HG02885 (cell line): ENCODE measurements around the gene REEP1.
"Not testable (repeated sequence)": the region's sequence is repeated elsewhere in the genome, so short reads cannot be mapped to it uniquely, and the experiment has no call there.

Experiments
- ATAC-seq: cut with Tn5 transposase; IDR thresholded peaks from one replicate; pipeline ENCODE4 v1.9.1; 2021; ENCODE audit warnings: mild to moderate bottlenecking; ENCODE audit not compliant: unreplicated experiment, poor library complexity

The REEP1 gene

DNA sequence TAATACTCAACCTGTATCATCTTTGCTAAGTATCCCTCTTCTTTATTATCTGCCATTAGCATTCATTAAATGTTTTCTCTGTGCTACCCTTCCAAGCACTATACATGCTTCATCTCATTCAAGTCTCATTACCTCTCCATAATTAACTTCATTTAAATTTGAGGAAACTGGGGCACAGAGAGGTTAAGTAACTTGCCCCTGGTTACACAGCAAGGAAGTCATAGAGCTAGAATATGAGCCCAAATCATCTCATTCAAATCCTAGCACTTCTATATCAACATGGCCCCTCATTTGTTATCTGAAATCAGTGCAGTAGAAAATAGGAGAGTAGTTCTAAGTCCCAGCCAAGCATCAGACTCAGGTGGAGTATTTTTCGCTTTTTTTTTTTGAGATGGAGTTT is 133.8 kb downstream of the REEP1 start:
- no peak for ATAC-seq

DNA sequence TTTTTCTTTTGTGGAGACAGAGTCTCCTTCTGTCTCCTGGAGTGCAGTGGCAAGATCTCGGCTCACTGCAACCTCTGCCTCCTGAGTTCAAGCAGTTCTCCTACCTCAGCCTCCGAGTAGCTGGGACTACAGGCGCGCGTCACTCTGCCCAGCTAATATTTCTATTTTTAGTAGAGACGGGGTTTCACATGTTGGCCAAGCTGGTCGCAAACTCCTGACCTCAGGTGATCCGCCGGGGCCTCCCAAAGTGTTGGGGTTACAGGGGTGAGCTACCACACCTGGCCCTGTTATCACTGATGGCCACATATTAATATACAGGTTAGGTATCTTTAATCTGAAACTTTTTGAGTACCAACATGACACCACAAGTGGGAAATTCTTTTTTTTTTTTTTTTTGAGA is 134.7 kb downstream of the REEP1 start:
- no peak for ATAC-seq

DNA sequence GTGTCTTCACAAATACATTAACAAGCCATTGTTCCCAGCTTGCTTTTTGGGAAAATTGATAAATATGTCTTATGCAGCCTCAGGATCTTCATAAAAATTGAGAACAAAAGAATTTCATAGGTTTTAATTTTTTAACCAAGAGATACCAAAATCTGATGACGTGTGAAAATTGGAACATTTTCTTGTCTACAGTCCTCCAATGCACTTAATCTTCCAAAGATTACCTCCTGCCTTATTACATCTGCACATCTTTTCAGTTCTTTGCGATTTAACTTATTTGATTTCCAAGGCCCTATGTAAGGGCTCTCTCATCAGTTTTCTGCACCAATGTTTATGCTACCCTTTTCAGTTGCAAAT is 135.1 kb downstream of the REEP1 start:
- no peak for ATAC-seq

DNA sequence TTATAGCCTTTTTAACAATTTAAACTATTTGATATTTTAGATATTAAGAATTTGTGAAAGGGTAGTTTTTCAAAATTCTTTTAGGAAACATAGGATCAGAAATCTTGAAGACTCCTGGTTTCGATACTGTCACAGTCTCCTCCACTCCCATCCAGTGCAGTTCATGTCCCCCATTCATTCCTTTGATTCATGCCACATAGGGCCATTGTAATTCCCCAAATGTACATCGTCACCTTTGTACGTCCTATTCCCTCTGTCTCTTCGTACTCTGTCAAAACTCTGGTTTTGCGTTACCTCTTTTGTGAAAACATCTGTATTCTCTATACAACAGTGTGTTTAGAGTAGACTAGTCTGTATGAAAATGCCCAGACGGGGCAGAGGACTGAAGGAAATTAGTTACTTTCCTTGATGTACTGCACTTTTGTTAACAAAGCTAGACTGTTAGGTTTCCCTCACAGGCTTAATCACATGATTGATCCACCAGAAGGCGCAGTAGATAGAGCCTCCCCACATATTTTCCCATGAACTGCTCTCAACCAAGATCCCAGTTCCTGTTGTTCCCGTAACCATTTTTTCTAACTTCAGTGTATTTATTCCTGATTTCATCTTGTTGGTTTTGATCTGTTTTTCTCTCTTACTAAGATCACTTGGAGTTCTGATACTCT is 135.6 kb downstream of the REEP1 start:
- ATAC-seq: no peak

DNA sequence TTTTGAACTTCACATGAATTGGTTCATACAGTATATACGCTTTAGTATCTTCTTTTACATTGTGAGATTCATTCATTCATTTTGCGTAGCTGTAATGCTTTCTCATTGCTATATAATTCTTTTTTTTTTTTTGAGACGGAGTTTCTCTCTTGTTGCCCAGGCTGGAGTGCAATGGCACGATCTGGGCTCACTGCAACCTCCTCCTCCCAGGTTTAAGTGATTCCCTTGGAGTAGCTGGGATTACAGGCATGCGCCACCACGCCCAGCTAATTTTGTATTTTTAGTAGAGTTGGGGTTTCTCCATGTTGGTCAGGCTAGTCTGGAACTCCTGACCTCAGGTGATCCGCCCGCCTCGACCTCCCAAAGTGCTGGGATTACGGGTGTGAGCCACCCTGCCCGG is 136.9 kb downstream of the REEP1 start:
- ATAC-seq: not testable (repeated sequence)

- no peak for ATAC-seq
Observed at GRCh38 chr2:86199834-86200177, 137.6 kb downstream of the REEP1 start.

DNA sequence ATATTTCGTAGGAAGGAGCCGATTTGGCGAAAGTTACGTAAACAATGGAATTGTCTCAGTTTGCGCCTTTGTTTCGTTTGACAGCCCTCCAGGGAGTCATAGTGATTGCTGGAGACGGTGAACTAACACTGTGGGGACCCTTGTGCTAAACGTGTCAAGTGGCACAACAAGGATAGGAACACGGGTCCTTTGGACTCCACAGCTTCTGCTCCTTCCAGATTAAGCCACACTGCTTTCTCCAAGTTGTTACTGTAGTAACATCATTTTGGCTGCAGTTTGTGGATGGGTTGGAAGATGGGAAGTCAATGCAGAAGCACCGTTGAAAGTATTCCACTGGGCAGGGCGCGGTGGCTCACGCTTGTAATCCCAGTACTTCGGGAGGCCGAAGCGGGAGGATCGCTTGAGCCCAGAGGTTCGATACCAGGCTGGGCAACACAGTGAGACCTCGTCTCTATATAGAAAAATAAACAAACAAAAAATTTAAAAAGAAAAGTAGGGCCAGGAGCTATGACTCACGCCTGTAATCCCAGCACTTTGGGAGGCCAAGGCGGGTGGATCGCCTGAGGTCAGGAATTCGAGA is 141.5 kb downstream of the REEP1 start:
- ATAC-seq: no peak

GRCh38 chr2:86195055-86195807 is 142.2 kb downstream of the REEP1 start, which contains the start of gene IMMT:
Gene IMMT (minus strand): TSS chr2:86195462. CDS start chr2:86195382, 80 bp downstream.
- ATAC-seq: peak; percentile 85

DNA sequence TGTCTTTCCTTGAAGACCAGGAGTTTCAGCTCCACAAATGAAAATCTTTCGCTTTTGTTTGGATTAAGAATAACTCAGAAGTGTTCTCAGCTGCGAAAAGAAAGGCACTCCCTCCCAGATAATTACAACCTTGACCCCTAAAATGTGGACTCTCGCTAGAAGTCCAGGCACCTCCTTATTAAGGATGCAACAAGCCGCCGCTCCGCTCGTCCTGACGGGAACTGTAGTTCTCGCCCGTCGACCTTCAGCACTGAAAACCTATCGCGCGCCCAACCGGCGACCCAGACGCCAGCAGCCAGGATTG is 142.7 kb downstream of the REEP1 start:
- no peak for ATAC-seq

DNA sequence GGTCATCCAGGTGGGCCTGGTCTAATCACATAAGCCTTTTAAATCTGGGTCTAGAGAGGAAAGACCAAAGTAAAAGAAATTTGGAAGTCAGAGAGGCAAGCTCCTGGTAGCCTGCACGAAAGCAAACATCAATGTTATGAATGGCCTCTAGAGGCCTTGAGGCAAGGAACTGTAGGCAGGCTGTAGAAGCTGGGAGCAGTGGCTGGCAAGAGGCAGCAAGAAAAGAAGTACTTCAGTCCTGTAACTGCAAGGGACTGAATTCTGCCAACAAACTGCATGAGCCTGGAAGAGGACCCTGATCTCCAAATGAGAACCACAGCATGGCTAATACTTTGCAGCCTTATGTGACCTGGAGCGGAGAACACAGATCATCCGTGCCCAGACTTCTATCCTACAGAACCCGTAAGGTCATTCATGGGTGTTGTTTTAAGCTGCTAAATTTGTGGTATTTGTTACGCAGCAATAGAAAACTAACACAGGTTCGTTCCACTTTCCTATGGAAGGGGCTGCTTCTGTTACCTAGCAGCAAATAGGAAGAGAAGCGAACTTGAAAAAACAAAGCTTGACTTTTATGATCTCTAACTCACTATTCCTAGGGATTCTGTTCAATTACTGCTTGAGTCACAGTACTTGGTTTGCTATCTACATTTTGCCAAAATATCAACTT is 143.4 kb downstream of the REEP1 start:
- ATAC-seq: no peak

DNA sequence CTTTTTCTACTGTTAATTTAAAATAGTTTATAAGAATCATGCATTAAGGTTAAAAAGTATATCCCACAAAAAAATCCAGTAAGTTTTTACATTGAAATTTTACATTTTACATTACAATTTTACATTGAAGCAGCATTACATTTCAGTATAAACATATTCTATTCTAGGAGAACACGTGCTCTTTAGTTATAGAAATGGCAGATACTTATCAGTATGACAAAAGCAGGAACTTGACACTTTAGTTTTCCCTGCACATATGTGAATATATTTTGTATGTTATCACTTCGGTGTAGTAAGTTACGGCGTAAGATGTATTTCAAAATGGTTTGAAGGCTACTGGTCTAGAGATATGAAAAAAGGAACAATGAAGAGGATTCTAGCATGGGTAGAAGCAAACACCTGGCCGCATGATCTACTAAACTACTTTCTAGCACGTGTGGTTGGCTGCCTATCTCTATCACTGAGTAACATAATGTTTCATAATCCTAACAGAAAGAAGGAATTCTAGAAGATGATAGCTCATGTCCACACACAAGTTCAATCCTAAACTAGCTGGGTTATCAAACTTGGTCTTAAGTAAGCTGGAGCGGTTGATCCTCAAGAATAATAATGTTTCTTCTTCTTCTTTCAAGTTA is 147.5 kb downstream of the REEP1 start:
- ATAC-seq: no peak

DNA sequence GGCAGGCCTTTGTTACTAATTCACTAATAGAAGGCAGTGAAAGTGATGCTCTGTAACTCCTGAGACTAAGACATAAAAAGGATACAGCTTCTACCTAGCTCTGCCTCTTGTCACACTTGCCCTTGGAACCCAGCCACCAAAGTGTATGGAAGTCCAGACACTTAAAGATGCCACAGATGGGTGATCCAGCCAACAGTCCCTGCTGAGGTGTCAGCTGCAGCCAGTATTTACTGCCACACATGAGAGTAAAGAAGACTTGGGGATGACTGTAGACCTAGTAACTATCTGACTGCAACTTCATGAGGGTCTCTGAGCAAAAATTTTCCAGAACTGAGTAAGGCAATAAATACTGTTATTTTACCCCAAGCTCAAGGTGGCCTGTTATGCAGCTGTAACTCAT is 151.0 kb downstream of the REEP1 start:
- no peak for ATAC-seq

DNA sequence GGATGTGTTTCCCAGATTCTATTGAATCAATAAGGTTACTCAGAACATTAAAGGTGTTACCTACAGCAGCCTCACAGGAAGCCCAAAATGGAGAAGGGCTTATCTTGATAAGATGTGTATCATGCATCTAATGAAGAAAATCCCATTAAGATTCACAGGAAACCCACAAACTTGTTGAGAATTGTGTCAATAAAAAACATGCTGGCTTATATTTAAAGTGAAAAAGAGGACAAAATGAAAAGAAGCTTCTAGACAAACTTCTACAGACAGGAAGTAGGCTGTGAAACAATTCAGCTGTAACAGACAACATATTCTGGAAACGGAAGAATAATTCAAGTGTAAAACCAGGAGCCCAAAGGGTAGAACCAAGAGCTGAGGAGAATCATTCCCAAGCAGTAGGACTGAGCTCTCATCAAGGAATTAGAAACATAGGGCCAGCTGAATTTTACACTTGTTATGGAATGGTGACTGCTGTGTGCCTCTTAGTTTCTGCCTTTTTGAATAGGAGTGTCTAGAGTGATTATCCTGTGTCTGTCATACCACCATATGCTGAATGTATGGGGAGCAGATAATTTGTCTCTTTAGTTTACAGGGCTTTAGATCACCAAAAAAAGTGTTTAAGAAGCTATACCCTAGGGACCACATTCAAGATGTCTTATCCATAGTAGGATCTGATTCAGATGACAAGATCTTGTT is 151.8 kb downstream of the REEP1 start:
- no peak for ATAC-seq

- ATAC-seq: no peak
Observed at GRCh38 chr2:86176597-86176996, 160.8 kb downstream of the REEP1 start.

- no peak for ATAC-seq
Observed at GRCh38 chr2:86175828-86176227, 161.6 kb downstream of the REEP1 start.

DNA sequence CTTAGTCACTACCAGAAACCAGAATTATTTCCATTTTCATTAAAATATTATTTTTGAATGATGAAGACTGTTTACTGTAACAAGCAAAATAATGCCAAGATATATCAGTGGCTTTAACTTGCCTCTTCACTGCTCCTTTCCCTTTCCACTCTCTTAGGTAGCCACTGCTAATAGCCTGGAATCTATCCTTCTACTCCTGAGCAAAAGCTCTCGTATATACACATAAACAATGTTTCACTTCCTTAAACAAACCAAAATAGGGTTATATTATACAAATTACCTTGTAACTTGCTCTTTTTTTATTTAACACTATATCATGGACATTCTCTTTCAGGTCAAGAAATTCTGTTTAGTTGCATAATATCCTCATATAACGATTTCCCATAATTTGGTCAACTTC is 163.0 kb downstream of the REEP1 start:
- ATAC-seq: peak; percentile 48

DNA sequence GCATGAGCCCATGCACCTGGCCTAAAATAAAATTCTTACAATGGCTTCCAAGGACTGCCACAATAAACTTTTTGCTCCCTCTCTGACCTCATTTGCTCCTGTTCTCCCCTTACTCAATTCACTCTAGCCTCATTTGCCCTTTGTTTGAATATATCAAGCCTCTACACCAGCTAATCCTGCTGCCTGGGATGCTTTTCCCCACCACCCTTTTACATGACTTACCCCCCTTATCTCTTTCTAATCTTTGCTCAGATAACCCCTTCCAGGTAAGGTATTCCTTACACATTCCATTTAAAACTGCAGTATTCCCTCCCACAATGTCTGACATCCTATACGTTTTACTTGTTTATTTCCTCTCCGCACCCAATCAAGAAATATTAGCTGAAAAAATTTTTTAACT is 164.8 kb downstream of the REEP1 start:
- no peak for ATAC-seq

GRCh38 chr2:86171295-86171694 is 166.1 kb downstream of the REEP1 start:
- no peak for ATAC-seq

- no peak for ATAC-seq
Observed at GRCh38 chr2:86170449-86170848, 167.0 kb downstream of the REEP1 start.
